AG09309 (cell line): Measurements from ENCODE around the gene TRIP4.
"Not testable (repeated sequence)": the region's sequence is repeated elsewhere in the genome, so short reads cannot be mapped to it uniquely, and the experiment has no call there.

Experiments
- DNase-seq: peaks from one replicate; pipeline ENCODE4 v3.0.0-alpha.2; 2010; ENCODE audit warnings: low read depth
- H3K4me3 ChIP-seq: 2 replicates; pipeline ENCODE4 v1.5.1; 2011; ENCODE audit warnings: mild to moderate bottlenecking, low read depth, low read length, moderate library complexity; ENCODE audit not compliant: control insufficient read depth
- TF ChIP-seq, protein P1 (sequence below): IDR thresholded peaks from 2 replicates; pipeline ENCODE4 v1.5.1; 2011; ENCODE audit warnings: mild to moderate bottlenecking, low read depth, low read length, inconsistent platforms; ENCODE audit not compliant: insufficient read depth, control insufficient read depth; ENCODE audit errors: missing control alignments

The TRIP4 gene

DNA sequence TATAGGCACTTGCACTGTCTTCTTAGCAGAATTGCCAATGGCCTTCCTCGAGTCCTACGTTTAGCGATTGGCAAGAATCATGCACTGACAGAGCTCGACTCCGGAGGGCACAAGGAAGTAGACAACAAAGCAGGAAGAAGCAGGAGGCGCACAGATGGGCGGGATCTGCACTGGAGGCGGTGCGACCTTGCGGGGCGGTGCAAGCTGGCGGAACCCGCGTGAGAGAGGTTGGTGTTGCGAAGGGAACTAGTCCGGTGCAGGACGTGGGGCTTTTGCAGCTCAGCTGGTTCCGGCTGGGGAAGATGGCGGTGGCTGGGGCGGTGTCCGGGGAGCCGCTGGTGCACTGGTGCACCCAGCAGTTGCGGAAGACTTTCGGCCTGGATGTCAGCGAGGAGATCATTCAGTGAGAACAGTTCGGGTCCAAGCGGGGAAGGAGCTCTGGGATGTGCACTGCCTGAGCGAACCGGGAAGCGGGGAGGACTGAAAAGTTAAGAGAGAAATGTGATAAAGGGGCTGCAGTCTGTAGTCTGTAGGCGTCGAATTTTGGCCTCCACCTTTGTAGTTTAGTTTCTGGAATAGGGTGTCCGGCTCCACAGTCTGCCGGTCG is at the start of gene TRIP4:
TSS of gene TRIP4 (plus strand) at position 275 of the 607 bp plus-strand sequence. CDS start at position 303, 28 bp downstream.
- TF ChIP-seq, protein P1, sequence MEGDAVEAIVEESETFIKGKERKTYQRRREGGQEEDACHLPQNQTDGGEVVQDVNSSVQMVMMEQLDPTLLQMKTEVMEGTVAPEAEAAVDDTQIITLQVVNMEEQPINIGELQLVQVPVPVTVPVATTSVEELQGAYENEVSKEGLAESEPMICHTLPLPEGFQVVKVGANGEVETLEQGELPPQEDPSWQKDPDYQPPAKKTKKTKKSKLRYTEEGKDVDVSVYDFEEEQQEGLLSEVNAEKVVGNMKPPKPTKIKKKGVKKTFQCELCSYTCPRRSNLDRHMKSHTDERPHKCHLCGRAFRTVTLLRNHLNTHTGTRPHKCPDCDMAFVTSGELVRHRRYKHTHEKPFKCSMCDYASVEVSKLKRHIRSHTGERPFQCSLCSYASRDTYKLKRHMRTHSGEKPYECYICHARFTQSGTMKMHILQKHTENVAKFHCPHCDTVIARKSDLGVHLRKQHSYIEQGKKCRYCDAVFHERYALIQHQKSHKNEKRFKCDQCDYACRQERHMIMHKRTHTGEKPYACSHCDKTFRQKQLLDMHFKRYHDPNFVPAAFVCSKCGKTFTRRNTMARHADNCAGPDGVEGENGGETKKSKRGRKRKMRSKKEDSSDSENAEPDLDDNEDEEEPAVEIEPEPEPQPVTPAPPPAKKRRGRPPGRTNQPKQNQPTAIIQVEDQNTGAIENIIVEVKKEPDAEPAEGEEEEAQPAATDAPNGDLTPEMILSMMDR, result peak; percentile 8
- DNase-seq, result peak; percentile 88
- peak within 1 kb of the TSS; percentile 79 for H3K4me3 ChIP-seq

DNA sequence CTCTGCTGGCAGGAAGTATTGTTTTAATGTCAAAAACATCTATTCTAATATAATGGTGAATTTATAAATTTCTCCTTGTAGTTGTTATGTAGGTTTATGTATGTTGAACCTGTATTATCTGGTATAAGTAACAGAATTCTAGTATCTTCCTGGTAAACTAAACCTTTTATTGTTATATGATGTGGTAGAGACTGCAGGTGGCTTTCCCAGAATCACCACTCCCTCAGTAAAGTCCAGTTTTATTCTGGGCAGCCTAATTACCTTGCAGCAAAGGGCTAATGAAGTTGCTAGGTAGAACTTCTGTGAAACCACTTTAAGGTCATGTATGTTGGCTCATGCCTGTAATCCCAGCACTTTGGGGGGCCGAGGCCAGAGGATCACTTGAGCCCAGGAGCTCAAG is 47.3 kb upstream of the TRIP4 start:
- TF ChIP-seq, protein P1, result no peak
- DNase-seq, result no peak

DNA sequence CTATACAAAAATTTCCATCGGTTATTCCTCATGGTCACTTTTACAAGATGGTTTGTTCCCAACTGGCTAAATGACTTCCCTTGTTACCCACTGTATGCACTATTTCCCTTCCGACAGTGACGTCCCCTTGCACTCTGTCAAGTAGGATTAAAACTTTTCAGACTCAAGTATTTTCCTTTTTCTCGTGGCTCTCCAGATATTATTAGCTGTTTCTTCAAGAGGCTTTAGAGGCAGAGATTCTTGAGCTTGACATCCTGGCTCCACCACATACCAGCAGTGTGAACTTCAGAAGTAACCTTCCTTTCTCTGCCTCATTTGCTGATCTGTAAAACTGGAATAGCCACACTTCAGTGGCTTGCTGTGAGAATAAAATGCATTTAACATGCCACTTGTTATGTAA is 45.7 kb upstream of the TRIP4 start:
- H3K4me3 ChIP-seq, result no peak overlapping the region
- DNase-seq, result no peak
- TF ChIP-seq, protein P1, result no peak

More for the DNA sequence above, 47.3 kb upstream of the TRIP4 start:
- H3K4me3 ChIP-seq, result no peak overlapping the region

DNA sequence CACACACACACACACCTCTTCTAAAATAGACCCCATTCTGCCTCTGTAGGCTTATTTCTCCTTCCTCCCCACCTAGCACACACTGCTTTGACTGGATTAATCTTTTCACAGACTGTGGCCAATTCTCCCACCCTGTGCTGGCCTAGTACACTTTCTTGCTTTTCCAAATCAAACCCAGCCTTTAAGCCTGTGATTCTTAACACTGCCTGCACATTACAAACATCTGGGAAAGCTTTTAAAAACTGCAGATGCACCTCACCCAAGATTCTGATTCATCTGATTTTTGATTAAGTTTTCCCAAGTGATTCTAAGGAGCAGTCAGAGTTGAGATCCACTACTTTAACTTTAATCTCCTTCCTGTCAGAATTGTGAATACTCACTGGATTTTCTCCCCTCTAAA is 44.4 kb upstream of the TRIP4 start:
- no peak overlapping the region for H3K4me3 ChIP-seq

DNA sequence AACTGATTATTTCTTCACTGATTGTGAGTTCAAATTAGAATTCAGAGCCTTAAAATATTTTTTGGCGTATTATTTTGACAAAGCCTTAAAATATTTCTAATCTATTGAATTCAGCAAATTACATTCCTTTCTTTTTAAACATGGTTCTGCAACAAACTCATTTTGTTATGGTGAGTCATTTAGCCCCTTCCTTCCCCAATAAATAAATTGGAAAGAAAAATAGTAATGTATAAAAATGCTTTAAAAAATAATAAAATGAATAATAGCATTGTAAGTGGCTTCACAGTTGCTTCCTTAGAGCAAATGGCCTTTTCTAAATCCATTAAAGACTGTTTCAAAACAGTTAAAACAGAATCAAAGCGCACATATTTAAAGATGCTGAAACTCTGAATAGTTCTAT is 43.8 kb upstream of the TRIP4 start:
- H3K4me3 ChIP-seq, result no peak overlapping the region
- TF ChIP-seq, protein P1, result no peak

More for the DNA sequence above, 44.4 kb upstream of the TRIP4 start:
- DNase-seq, result peak; percentile 32
- TF ChIP-seq, protein P1, result no peak

DNA sequence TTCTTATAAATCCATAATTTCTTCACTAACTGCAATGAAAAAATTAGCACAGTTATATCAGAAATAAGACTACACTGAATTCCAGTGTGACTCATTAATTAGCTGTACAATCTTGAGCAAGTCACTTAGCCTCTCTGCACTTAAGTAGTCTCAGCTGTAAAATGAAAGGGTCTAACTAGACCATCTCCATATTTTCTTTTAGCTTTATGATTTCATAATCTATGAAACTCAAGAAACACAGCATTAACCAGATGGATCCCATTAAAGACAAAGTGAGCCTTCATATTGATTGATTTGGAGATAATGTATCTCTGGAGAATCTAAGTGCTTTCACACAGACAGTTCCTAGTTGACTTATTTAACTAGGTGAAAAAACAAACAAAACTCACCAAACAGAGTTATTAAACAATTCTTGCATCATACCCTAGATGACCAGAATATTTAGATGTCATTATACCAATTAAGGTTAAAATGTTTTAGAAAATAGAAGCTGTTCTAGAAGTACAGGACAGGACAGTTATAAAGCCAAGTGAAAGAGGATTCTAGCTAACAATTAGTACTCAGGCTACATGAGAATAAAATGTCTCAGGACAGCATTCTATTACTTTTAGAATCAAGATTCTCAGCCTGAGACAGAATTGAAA is 42.9 kb upstream of the TRIP4 start:
- TF ChIP-seq, protein P1, result no peak
- no peak for DNase-seq
- no peak overlapping the region for H3K4me3 ChIP-seq

More for the DNA sequence above, 43.8 kb upstream of the TRIP4 start:
- DNase-seq, result no peak

DNA sequence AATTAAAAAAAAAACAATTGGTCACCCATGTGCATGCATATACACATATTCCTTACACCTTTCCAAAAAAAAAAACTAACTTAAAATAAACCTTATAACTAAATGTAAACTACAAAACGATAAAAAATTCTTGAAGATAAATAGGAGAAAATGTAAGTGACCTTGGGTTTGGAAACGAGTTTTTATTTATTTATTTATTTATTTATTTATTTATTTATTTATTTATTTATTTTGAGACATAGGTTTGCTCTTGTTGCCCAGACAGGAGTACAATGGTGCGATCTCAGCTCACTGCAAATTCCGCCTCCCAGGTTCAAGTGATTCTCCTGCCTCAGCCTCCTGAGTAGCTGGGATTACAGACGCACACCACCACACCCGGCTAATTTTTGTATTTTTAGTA is 41.4 kb upstream of the TRIP4 start:
- H3K4me3 ChIP-seq, DNase-seq: not testable (repeated sequence)
